ENCODE results near the gene SNX10. TPM values are rescaled to one million over a fixed set of nuclear protein-coding genes. Genes with fewer than 3 reads are reported as not detected.

Gene SNX10
- total and polyA plus RNA-seq, 8 donors: 2.9 to 23.5 (median 6.0) TPM

- FAIRE-seq (no peak), DNase-seq (no peak), ATAC-seq (no peak)
- peak overlapping the region in 1 of 4 donors; percentile 73 for H3K27ac ChIP-seq
- H3K4me3 ChIP-seq: peak overlapping the region; percentile 33 to 86 (median 50)
- WGBS, 2 donors: 46 to 48% methylated on average over 4 of the region's 4 CpGs
- intact Hi-C loops (cut with DNase I): loop anchor here in 1 of 3 donors (5.0 kb wide), 1 partner anchor 76 kb away; no protein-coding TSS in a partner anchor
- no peaks in the 10 kb centered on the region for H3K36me3 ChIP-seq
- H3K4me1 ChIP-seq: peaks cover 0 to 8% (median 0%) of the 10 kb centered on the region in 3 donors
- H3K27me3 ChIP-seq: no peaks in the 10 kb centered on the region
- no peaks in the 10 kb centered on the region for H3K9me3 ChIP-seq
- no peak for TF ChIP-seq CTCF (IDR thresholded peaks at IDR 0.05)
Observed at GRCh38 chr7:26291251-26291650, 411 bp upstream of the SNX10 start.

- peak; percentile 9 to 65 (median 28) for DNase-seq
- peaks cover 0 to 8% (median 0%) of the 10 kb centered on the region in 3 donors for H3K4me1 ChIP-seq
Observed at GRCh38 chr7:26292768-26293560, 1.3 kb downstream of the SNX10 start.

GRCh38 chr7:26293569-26294308, 2.1 kb downstream of the SNX10 start:
- no peak for FAIRE-seq
- intact Hi-C loops (cut with DNase I): loop anchor here in 1 of 3 donors (5.0 kb wide), 1 partner anchor 74 kb away; no protein-coding TSS in a partner anchor
- peak overlapping the region in 1 of 4 donors; percentile 86 for H3K4me3 ChIP-seq

More at GRCh38 chr7:26292768-26293560, 1.3 kb downstream of the SNX10 start:
- no peak for TF ChIP-seq CTCF (IDR thresholded peaks at IDR 0.05)
- Histone ChIP-seq H3K9me3 (no peaks in the 10 kb centered on the region), H3K4me3 (peak overlapping the region in 3 of 4 donors; percentile 37 to 86 (median 63)), H3K27ac (peak overlapping the region in 2 of 4 donors; percentile 73 to 91), H3K36me3 (no peaks in the 10 kb centered on the region), H3K27me3 (no peaks in the 10 kb centered on the region)
- intact Hi-C loops (cut with DNase I): loop anchor here in 1 of 3 donors (5.0 kb wide), 1 partner anchor 74 kb away; no protein-coding TSS in a partner anchor
- FAIRE-seq: no peak
- ATAC-seq: peak in 3 of 4 donors; percentile 34 to 66 (median 50)
- WGBS, 2 donors: 75 to 80% methylated on average over 11 of the region's 11 CpGs

GRCh38 chr7:26295015-26295414, 3.4 kb downstream of the SNX10 start:
- FAIRE-seq (no peak), DNase-seq (no peak), ATAC-seq (no peak)
- intact Hi-C loops (cut with DNase I): no loop called here
- Histone ChIP-seq H3K27me3 (no peaks in the 10 kb centered on the region), H3K4me1 (peaks cover 0 to 8% (median 0%) of the 10 kb centered on the region in 3 donors), H3K4me3 (no peak overlapping the region), H3K9me3 (no peaks in the 10 kb centered on the region), H3K36me3 (no peaks in the 10 kb centered on the region), H3K27ac (peak overlapping the region in 1 of 4 donors; percentile 73)
- TF ChIP-seq CTCF (IDR thresholded peaks at IDR 0.05): no peak

More at GRCh38 chr7:26293569-26294308, 2.1 kb downstream of the SNX10 start:
- no peak for DNase-seq
- WGBS, 2 donors: 80 to 81% methylated on average over 6 of the region's 6 CpGs
- Histone ChIP-seq H3K27ac (peak overlapping the region in 2 of 4 donors; percentile 73 to 91), H3K36me3 (no peaks in the 10 kb centered on the region), H3K4me1 (peaks cover 0 to 8% (median 0%) of the 10 kb centered on the region in 3 donors), H3K9me3 (no peaks in the 10 kb centered on the region), H3K27me3 (no peaks in the 10 kb centered on the region)
- peak in 2 of 4 donors; percentile 1 to 4 for ATAC-seq
- no peak for TF ChIP-seq CTCF (IDR thresholded peaks at IDR 0.05)

Measured in pancreas (tissue), 10 donors.